ENCODE data around the gene USP44. TPM values are rescaled to one million over a fixed set of nuclear protein-coding genes. Genes with fewer than 3 reads are reported as not detected.
A peak's percentile ranks its signal among the peaks of the same experiment; 100 is the strongest.
"Not testable (repeated sequence)": the region's sequence is repeated elsewhere in the genome, so short reads cannot be mapped to it uniquely, and the experiment has no call there.

The USP44 gene
- total RNA-seq, 1 donor from 2014 or later: 13.3 TPM

DNA sequence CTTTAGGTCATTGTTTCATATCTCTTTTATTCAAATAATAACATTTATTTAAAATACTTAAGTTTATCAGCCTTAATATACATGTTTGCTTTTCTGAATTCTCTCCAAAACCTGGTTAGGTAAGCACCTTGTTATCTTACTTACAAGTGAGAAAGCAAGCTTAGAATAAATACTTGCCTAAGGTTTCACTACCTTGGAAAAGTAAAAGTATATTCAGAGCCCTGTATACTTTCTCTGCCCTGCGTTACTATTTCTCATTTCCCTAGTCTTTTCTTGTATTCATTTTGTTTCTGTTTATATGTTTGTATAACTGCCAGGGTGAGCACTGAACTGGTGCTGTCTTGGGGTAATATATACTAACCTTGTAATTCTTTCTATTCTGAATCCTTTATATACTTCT, 55.8 kb downstream of the USP44 start:
- H3K9me3 Mint-ChIP-seq (ENCODE audit: low read depth): peaks cover 5% of the 10 kb centered on the region
- no peaks in the 10 kb centered on the region for H3K27me3 Mint-ChIP-seq
- H3K4me3 Mint-ChIP-seq (ENCODE audit: low read depth): no peak overlapping the region
- peak overlapping the region; percentile 4 for H3K27ac Mint-ChIP-seq
- TF ChIP-seq CTCF (IDR thresholded peaks at IDR 0.05; ENCODE audit: unreplicated experiment): no peak
- peaks cover 9% of the 10 kb centered on the region for H3K4me1 Mint-ChIP-seq (ENCODE audit: low read depth)
- no peak for DNase-seq (ENCODE audit: low spot score, unreplicated experiment)
- H3K36me3 Mint-ChIP-seq (ENCODE audit: insufficient read depth): peaks cover 47% of the 10 kb centered on the region

GRCh38 chr12:95494888-95495287, 56.4 kb downstream of the USP44 start:
- peaks cover 42% of the 10 kb centered on the region for H3K36me3 Mint-ChIP-seq (ENCODE audit: insufficient read depth)
- no peaks in the 10 kb centered on the region for H3K27me3 Mint-ChIP-seq
- DNase-seq (ENCODE audit: low spot score, unreplicated experiment): no peak
- peaks cover 9% of the 10 kb centered on the region for H3K4me1 Mint-ChIP-seq (ENCODE audit: low read depth)
- no peak overlapping the region for H3K27ac Mint-ChIP-seq
- H3K4me3 Mint-ChIP-seq (ENCODE audit: low read depth): no peak overlapping the region
- H3K9me3 Mint-ChIP-seq (ENCODE audit: low read depth): peaks cover 5% of the 10 kb centered on the region
- TF ChIP-seq CTCF (IDR thresholded peaks at IDR 0.05; ENCODE audit: unreplicated experiment): no peak

DNA sequence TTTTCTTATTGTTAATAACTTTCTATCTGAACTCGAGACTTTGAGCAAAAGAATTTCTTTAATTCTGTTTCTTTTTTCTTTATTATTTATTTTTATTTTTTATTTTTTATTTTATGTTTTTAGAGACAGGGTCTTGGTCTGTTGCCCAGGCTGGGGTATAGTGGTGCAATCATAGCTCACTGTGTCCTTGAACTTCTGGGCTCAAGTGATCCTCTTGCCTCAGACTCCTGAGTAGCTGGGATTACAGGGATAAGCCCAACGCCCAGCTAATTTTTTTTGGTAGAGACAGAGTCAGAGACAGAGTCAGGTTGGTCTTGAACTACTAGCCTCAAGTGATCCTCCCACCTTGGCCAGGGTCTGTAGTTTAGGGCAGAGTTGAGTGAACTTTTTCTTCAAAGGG, 58.8 kb downstream of the USP44 start:
- Mint-ChIP-seq H3K4me3 (ENCODE audit: low read depth) (no peak overlapping the region), H3K4me1 (ENCODE audit: low read depth) (peaks cover 9% of the 10 kb centered on the region), H3K36me3 (ENCODE audit: insufficient read depth) (peaks cover 28% of the 10 kb centered on the region), H3K9me3 (ENCODE audit: low read depth) (no peaks in the 10 kb centered on the region), H3K27me3 (no peaks in the 10 kb centered on the region), H3K27ac (no peak overlapping the region)
- no peak for TF ChIP-seq CTCF (IDR thresholded peaks at IDR 0.05; ENCODE audit: unreplicated experiment)
- no peak for DNase-seq (ENCODE audit: low spot score, unreplicated experiment)

DNA sequence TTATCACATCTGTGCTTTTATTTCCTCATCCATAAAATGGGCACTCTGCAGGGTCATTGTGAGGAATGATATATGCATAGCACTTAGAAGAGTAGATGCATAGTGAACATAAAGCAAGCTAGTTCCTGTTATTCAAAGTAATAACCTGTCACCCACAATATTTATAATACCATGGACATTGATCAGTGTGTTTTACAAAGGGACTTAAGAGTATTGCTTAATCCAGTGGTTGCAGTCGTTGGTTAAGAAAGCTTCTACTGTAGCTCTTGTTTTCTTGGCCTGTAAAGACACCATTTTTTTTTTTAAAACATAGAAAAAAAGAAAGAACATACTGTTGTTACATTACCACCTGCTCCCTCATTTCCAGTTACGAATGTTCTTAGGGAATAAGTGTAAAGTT, 64.3 kb downstream of the USP44 start:
- Mint-ChIP-seq H3K27me3 (no peaks in the 10 kb centered on the region), H3K9me3 (ENCODE audit: low read depth) (no peaks in the 10 kb centered on the region), H3K4me1 (ENCODE audit: low read depth) (peaks cover 8% of the 10 kb centered on the region), H3K4me3 (ENCODE audit: low read depth) (no peak overlapping the region), H3K27ac (no peak overlapping the region), H3K36me3 (ENCODE audit: insufficient read depth) (peaks cover 24% of the 10 kb centered on the region)
- no peak for DNase-seq (ENCODE audit: low spot score, unreplicated experiment)
- no peak for TF ChIP-seq CTCF (IDR thresholded peaks at IDR 0.05; ENCODE audit: unreplicated experiment)

GRCh38 chr12:95484524-95484923, 66.8 kb downstream of the USP44 start:
- H3K4me1 Mint-ChIP-seq (ENCODE audit: low read depth): peaks cover 10% of the 10 kb centered on the region
- H3K27ac Mint-ChIP-seq: no peak overlapping the region
- no peaks in the 10 kb centered on the region for H3K27me3 Mint-ChIP-seq
- H3K4me3 Mint-ChIP-seq (ENCODE audit: low read depth): no peak overlapping the region
- TF ChIP-seq CTCF (IDR thresholded peaks at IDR 0.05; ENCODE audit: unreplicated experiment): no peak
- no peak for DNase-seq (ENCODE audit: low spot score, unreplicated experiment)
- H3K9me3 Mint-ChIP-seq (ENCODE audit: low read depth): no peaks in the 10 kb centered on the region
- peaks cover 22% of the 10 kb centered on the region for H3K36me3 Mint-ChIP-seq (ENCODE audit: insufficient read depth)

- DNase-seq (ENCODE audit: low spot score, unreplicated experiment); H3K27me3 Mint-ChIP-seq; H3K9me3 Mint-ChIP-seq (ENCODE audit: low read depth); H3K4me3 Mint-ChIP-seq (ENCODE audit: low read depth): not testable (repeated sequence)
- H3K36me3 Mint-ChIP-seq (ENCODE audit: insufficient read depth): peaks cover 31% of the 10 kb centered on the region
- peak overlapping the region; percentile 48 for H3K27ac Mint-ChIP-seq
- peaks cover 13% of the 10 kb centered on the region for H3K4me1 Mint-ChIP-seq (ENCODE audit: low read depth)
Observed at GRCh38 chr12:95482564-95482963, 68.7 kb downstream of the USP44 start.
